ENCODE measurements around the gene SAV1.

DNA sequence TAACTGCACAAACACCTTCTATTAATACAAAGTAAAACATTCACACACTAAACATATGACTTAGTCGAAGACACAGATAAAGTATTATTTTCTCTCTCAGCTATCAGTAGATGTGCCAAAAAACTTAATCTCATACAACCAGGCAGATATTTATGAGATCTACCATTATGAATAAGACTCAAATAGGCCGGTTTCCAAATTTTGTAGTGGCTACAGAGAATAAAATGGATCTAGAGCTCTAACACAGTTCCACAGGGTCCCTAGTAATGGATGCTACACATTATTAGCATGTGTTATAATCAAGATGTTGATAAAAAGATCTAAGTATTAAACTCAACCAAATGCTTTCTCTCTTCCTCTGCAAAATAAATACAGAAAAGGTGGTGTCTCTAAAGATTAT, 10.4 kb downstream of the SAV1 start:
- TF ChIP-seq POLR2AphosphoS5 (IDR thresholded peaks at IDR 0.05; ENCODE audit: low read depth, low read length) (no peak), SIN3A (IDR thresholded peaks at IDR 0.05; ENCODE audit: borderline replicate concordance, insufficient read depth, low read length) (no peak)

Measured in PFSK-1 (cell line).